LNCaP clone FGC (cell line): Measurements from ENCODE around the gene GPRC5B.

Source experiments
- DNase-seq: peaks from one replicate; pipeline ENCODE4 v3.0.0-alpha.2; 2011; ENCODE audit warnings: low read depth
- H3K4me3 ChIP-seq: 2 replicates; pipeline ENCODE4 v1.5.1; 2011; ENCODE audit warnings: mild to moderate bottlenecking, low read depth, low read length, control low read depth
- CTCF ChIP-seq: IDR thresholded peaks from 2 replicates; pipeline ENCODE4 v1.5.1; 2012; ENCODE audit warnings: mild to moderate bottlenecking; ENCODE audit not compliant: control insufficient read depth, insufficient read depth; ENCODE audit errors: extremely low read depth

Gene GPRC5B

GRCh38 chr16:19812986-19813385, 71.7 kb downstream of the GPRC5B start:
- DNase-seq = no peak
- TF ChIP-seq CTCF = no peak

GRCh38 chr16:19810817-19811731, 73.6 kb downstream of the GPRC5B start:
- no peak for DNase-seq
- TF ChIP-seq CTCF = no peak
- no peak overlapping the region for H3K4me3 ChIP-seq

More at GRCh38 chr16:19812986-19813385, 71.7 kb downstream of the GPRC5B start:
- H3K4me3 ChIP-seq = no peak overlapping the region

DNA sequence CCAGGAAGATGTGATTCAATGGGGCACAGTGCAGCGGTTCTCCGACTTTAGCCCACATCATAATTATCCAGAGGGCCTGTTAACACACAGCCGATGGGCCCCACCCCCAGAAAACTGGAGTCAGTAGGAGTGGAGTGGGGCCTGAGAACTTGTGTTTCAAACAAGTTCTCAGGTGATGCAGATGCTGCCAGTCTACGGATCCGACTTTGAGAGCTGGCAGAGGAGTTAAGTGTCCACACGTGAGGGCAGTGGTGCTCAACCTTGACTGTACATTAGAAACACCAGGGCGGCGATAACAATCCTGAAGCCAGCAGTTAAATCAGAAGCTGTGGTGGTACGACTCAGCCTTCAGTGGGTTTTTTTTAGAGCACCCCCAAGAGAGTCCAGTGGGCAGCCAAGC, 75.0 kb downstream of the GPRC5B start:
- no peak for DNase-seq
- TF ChIP-seq CTCF = no peak
- no peak overlapping the region for H3K4me3 ChIP-seq

- no peak overlapping the region for H3K4me3 ChIP-seq
- DNase-seq = no peak
- TF ChIP-seq CTCF = no peak
These were observed 75.5 kb downstream of the GPRC5B start for GRCh38 chr16:19809121-19809635.

DNA sequence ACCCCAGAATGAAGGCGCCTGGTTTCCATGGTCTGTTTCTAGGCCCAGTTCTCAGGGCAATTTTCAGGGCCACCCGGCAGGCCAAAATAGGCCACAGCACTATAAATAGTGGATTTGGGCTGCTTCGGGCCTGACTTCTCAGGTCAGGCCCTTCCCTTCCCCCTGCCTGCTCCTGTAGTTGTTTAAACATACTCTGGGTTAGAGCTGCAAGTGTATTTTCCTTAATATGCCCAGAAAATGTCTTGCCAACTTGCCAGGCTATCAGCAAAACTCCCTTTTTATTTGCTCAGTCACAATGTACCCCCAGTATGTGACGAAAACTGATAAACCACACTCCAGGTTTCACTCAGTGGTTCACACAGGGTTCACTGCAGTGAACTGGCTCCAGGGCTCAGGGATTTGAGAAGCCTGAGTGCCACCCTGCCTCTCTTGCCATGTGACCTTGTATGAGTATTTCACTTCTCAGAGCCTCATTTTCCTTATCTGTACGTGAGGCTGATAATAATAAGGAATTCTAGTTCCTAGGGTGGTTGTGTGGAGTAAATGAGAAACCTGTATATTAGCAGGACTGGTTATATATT, 76.5 kb downstream of the GPRC5B start:
- DNase-seq = no peak
- no peak overlapping the region for H3K4me3 ChIP-seq
- TF ChIP-seq CTCF = no peak
